ENCODE results near the gene ACBD7. TPM values are rescaled to one million over a fixed set of nuclear protein-coding genes. Genes with fewer than 3 reads are reported as not detected.

Gene ACBD7
- total RNA-seq, 1 donor from 2014 or later: 0.60 TPM

Other genes starting within 250 kb of the ACBD7 start
- 7.6 and 8.1 TPM in 2 replicates for gene SUV39H2, start 209.9 kb downstream of the ACBD7 start, total RNA-seq
- gene DCLRE1C, start 134.7 kb downstream of the ACBD7 start, total RNA-seq: 4.0 and 5.2 TPM in 2 replicates
- 0.20 TPM in 1 of 2 replicates, not detected in the other for gene MEIG1, start 129.4 kb downstream of the ACBD7 start, total RNA-seq
- 0.20 and 0.44 TPM in 2 replicates for gene OLAH, start 44.8 kb downstream of the ACBD7 start, total RNA-seq
- gene RPP38, start 8.6 kb upstream of the ACBD7 start, total RNA-seq: 5.4 and 8.5 TPM in 2 replicates
- gene NMT2, start 79.9 kb upstream of the ACBD7 start, total RNA-seq: 39.1 and 48.6 TPM in 2 replicates

All from lung microvascular endothelial cell (primary cell).